ENCODE measurements around the gene CCDC149. TPM values are rescaled to one million over a fixed set of nuclear protein-coding genes. Genes with fewer than 3 reads are reported as not detected.

CCDC149 gene
- total and polyA plus RNA-seq, 8 donors: 14.3 to 25.3 (median 20.3) TPM

GRCh38 chr4:24794480-24794879, 118.4 kb downstream of the CCDC149 start:
- intact Hi-C loops (cut with DNase I): no loop called here
- Histone ChIP-seq H3K27ac (peak overlapping the region; percentile 58 to 78 (median 66)), H3K27me3 (no peaks in the 10 kb centered on the region), H3K4me3 (peak overlapping the region in 1 of 4 donors; percentile 37), H3K4me1 (peaks cover 0 to 6% (median 0%) of the 10 kb centered on the region in 3 donors), H3K9me3 (no peaks in the 10 kb centered on the region), H3K36me3 (no peaks in the 10 kb centered on the region)
- 62 to 64% methylated on average over 10 of the region's 10 CpGs for WGBS, 2 donors
- TF ChIP-seq CTCF (IDR thresholded peaks at IDR 0.05): no peak
- DNase-seq: peak in 2 of 6 donors; percentile 12 to 24
- no peak for FAIRE-seq
- ATAC-seq: peak in 2 of 4 donors; percentile 1 to 24

- Histone ChIP-seq H3K27ac (peak overlapping the region; percentile 58 to 78 (median 66)), H3K4me1 (peaks cover 0 to 6% (median 0%) of the 10 kb centered on the region in 3 donors), H3K36me3 (no peaks in the 10 kb centered on the region), H3K9me3 (no peaks in the 10 kb centered on the region), H3K27me3 (no peaks in the 10 kb centered on the region), H3K4me3 (no peak overlapping the region)
- no peak for DNase-seq
- WGBS, 2 donors: 77 to 82% methylated on average over 4 of the region's 4 CpGs
- no peak for FAIRE-seq
- intact Hi-C loops (cut with DNase I): no loop called here
- TF ChIP-seq CTCF (IDR thresholded peaks at IDR 0.05): no peak
- no peak for ATAC-seq
Observed at GRCh38 chr4:24794051-24794450, 118.8 kb downstream of the CCDC149 start.

- WGBS, 2 donors: 77 to 80% methylated on average over 8 of the region's 8 CpGs
- Histone ChIP-seq H3K36me3 (no peaks in the 10 kb centered on the region), H3K4me1 (peaks cover 0 to 6% (median 0%) of the 10 kb centered on the region in 3 donors), H3K27me3 (no peaks in the 10 kb centered on the region), H3K27ac (no peak overlapping the region), H3K4me3 (no peak overlapping the region), H3K9me3 (no peaks in the 10 kb centered on the region)
- no peak for DNase-seq
- TF ChIP-seq CTCF (IDR thresholded peaks at IDR 0.05): no peak
- no peak for FAIRE-seq
- no peak for ATAC-seq
- intact Hi-C loops (cut with DNase I): no loop called here
Observed at GRCh38 chr4:24793219-24794005, 119.4 kb downstream of the CCDC149 start.

- Histone ChIP-seq H3K4me1 (peaks cover 0 to 6% (median 0%) of the 10 kb centered on the region in 3 donors), H3K27me3 (no peaks in the 10 kb centered on the region), H3K36me3 (no peaks in the 10 kb centered on the region), H3K27ac (peak overlapping the region in 3 of 4 donors; percentile 12 to 42 (median 34)), H3K9me3 (no peaks in the 10 kb centered on the region), H3K4me3 (no peak overlapping the region)
- intact Hi-C loops (cut with DNase I): no loop called here
- 34 to 49% methylated on average over 4 of the region's 4 CpGs for WGBS, 2 donors
- TF ChIP-seq CTCF (IDR thresholded peaks at IDR 0.05): no peak
- DNase-seq (no peak), FAIRE-seq (no peak), ATAC-seq (peak in 1 of 4 donors; percentile 24)
Observed at GRCh38 chr4:24792552-24792951, 120.3 kb downstream of the CCDC149 start.

GRCh38 chr4:24791043-24791442, 121.8 kb downstream of the CCDC149 start:
- FAIRE-seq: no peak
- no peak for ATAC-seq

More at GRCh38 chr4:24791043-24791442, 121.8 kb downstream of the CCDC149 start:
- H3K27ac ChIP-seq: no peak overlapping the region
- peaks cover 0 to 6% (median 0%) of the 10 kb centered on the region in 3 donors for H3K4me1 ChIP-seq
- no peaks in the 10 kb centered on the region for H3K9me3 ChIP-seq
- H3K27me3 ChIP-seq: no peaks in the 10 kb centered on the region
- no peak for DNase-seq
- no peaks in the 10 kb centered on the region for H3K36me3 ChIP-seq
- intact Hi-C loops (cut with DNase I): no loop called here
- H3K4me3 ChIP-seq: no peak overlapping the region
- TF ChIP-seq CTCF (IDR thresholded peaks at IDR 0.05): no peak

Measured in pancreas (tissue), 10 donors.